ENCODE results near the gene LBX1. TPM values are rescaled to one million over a fixed set of nuclear protein-coding genes. Genes with fewer than 3 reads are reported as not detected.
"Not testable (repeated sequence)": the region's sequence is repeated elsewhere in the genome, so short reads cannot be mapped to it uniquely, and the experiment has no call there.

Gene LBX1
- total and polyA plus RNA-seq, 9 donors = 3.3 to 12.3 (median 9.1) TPM

GRCh38 chr10:101207026-101207425 lies 22.2 kb downstream of the LBX1 start:
- no peaks in the 10 kb centered on the region for H3K9me3 ChIP-seq (replicated peaks; ENCODE audit: control insufficient read depth, low read depth, low read length)
- no peak overlapping the region for H3K4me3 ChIP-seq (ENCODE audit: low read length)
- no peaks in the 10 kb centered on the region for H3K4me1 ChIP-seq (ENCODE audit: control insufficient read depth, insufficient read depth, low read length)
- no peaks in the 10 kb centered on the region for H3K36me3 ChIP-seq (ENCODE audit: control insufficient read depth, insufficient read depth, low read length)
- H3K27ac ChIP-seq (ENCODE audit: low read length) = no peak overlapping the region
- DNase-seq = no peak
- peaks cover 17% of the 10 kb centered on the region for H3K27me3 ChIP-seq (ENCODE audit: control insufficient read depth, insufficient read depth, low read length)
- 65% methylated on average over 2 of the region's 2 CpGs for WGBS (ENCODE audit: insufficient coverage)

GRCh38 chr10:101202667-101203066 lies 26.6 kb downstream of the LBX1 start:
- not testable (repeated sequence) for H3K9me3 ChIP-seq (replicated peaks; ENCODE audit: control insufficient read depth, low read depth, low read length); H3K27ac ChIP-seq (ENCODE audit: low read length); H3K4me3 ChIP-seq (ENCODE audit: low read length); H3K27me3 ChIP-seq (ENCODE audit: control insufficient read depth, insufficient read depth, low read length); H3K36me3 ChIP-seq (ENCODE audit: control insufficient read depth, insufficient read depth, low read length); H3K4me1 ChIP-seq (ENCODE audit: control insufficient read depth, insufficient read depth, low read length); DNase-seq
- WGBS (ENCODE audit: insufficient coverage) = 80% methylated on average over 3 of the region's 4 CpGs

GRCh38 chr10:101198326-101198977 lies 30.8 kb downstream of the LBX1 start:
- DNase-seq; H3K4me3 ChIP-seq (ENCODE audit: low read length); H3K4me1 ChIP-seq (ENCODE audit: control insufficient read depth, insufficient read depth, low read length); H3K36me3 ChIP-seq (ENCODE audit: control insufficient read depth, insufficient read depth, low read length); H3K9me3 ChIP-seq (replicated peaks; ENCODE audit: control insufficient read depth, low read depth, low read length); H3K27ac ChIP-seq (ENCODE audit: low read length): not testable (repeated sequence)
- H3K27me3 ChIP-seq (ENCODE audit: control insufficient read depth, insufficient read depth, low read length) = peaks cover 16% of the 10 kb centered on the region
- 83% methylated on average over 3 of the region's 8 CpGs for WGBS (ENCODE audit: insufficient coverage)

- Histone ChIP-seq H3K4me1 (ENCODE audit: control insufficient read depth, insufficient read depth, low read length) (no peaks in the 10 kb centered on the region), H3K27me3 (ENCODE audit: control insufficient read depth, insufficient read depth, low read length) (peaks cover 16% of the 10 kb centered on the region), H3K27ac (ENCODE audit: low read length) (no peak overlapping the region), H3K36me3 (ENCODE audit: control insufficient read depth, insufficient read depth, low read length) (no peaks in the 10 kb centered on the region), H3K9me3 (replicated peaks; ENCODE audit: control insufficient read depth, low read depth, low read length) (no peaks in the 10 kb centered on the region), H3K4me3 (ENCODE audit: low read length) (no peak overlapping the region)
- DNase-seq = no peak
- 71% methylated on average over 5 of the region's 5 CpGs for WGBS (ENCODE audit: insufficient coverage)
These were observed 33.3 kb downstream of the LBX1 start for GRCh38 chr10:101195921-101196320.

- no peaks in the 10 kb centered on the region for H3K9me3 ChIP-seq (replicated peaks; ENCODE audit: control insufficient read depth, low read depth, low read length)
- no peak for DNase-seq
- H3K27ac ChIP-seq (ENCODE audit: low read length) = no peak overlapping the region
- peaks cover 4% of the 10 kb centered on the region for H3K27me3 ChIP-seq (ENCODE audit: control insufficient read depth, insufficient read depth, low read length)
- H3K4me3 ChIP-seq (ENCODE audit: low read length) = no peak overlapping the region
- WGBS (ENCODE audit: insufficient coverage) = 32% methylated on average over 11 of the region's 12 CpGs
- H3K4me1 ChIP-seq (ENCODE audit: control insufficient read depth, insufficient read depth, low read length) = no peaks in the 10 kb centered on the region
- no peaks in the 10 kb centered on the region for H3K36me3 ChIP-seq (ENCODE audit: control insufficient read depth, insufficient read depth, low read length)
These were observed 39.5 kb downstream of the LBX1 start for GRCh38 chr10:101189461-101190401.

GRCh38 chr10:101188942-101189341 lies 40.3 kb downstream of the LBX1 start:
- Histone ChIP-seq H3K27me3 (ENCODE audit: control insufficient read depth, insufficient read depth, low read length) (peaks cover 4% of the 10 kb centered on the region), H3K9me3 (replicated peaks; ENCODE audit: control insufficient read depth, low read depth, low read length) (no peaks in the 10 kb centered on the region), H3K36me3 (ENCODE audit: control insufficient read depth, insufficient read depth, low read length) (no peaks in the 10 kb centered on the region), H3K4me3 (ENCODE audit: low read length) (no peak overlapping the region), H3K4me1 (ENCODE audit: control insufficient read depth, insufficient read depth, low read length) (no peaks in the 10 kb centered on the region), H3K27ac (ENCODE audit: low read length) (no peak overlapping the region)
- no peak for DNase-seq
- WGBS (ENCODE audit: insufficient coverage) = 70% methylated on average over 2 of the region's 4 CpGs

GRCh38 chr10:101183458-101184183 lies 45.6 kb downstream of the LBX1 start:
- no peaks in the 10 kb centered on the region for H3K36me3 ChIP-seq (ENCODE audit: control insufficient read depth, insufficient read depth, low read length)
- H3K4me1 ChIP-seq (ENCODE audit: control insufficient read depth, insufficient read depth, low read length) = no peaks in the 10 kb centered on the region
- peaks cover 4% of the 10 kb centered on the region for H3K27me3 ChIP-seq (ENCODE audit: control insufficient read depth, insufficient read depth, low read length)
- H3K27ac ChIP-seq (ENCODE audit: low read length) = no peak overlapping the region
- H3K4me3 ChIP-seq (ENCODE audit: low read length) = no peak overlapping the region
- DNase-seq = no peak
- 83% methylated on average over 3 of the region's 6 CpGs for WGBS (ENCODE audit: insufficient coverage)
- H3K9me3 ChIP-seq (replicated peaks; ENCODE audit: control insufficient read depth, low read depth, low read length) = no peaks in the 10 kb centered on the region

GRCh38 chr10:101182936-101183335 lies 46.3 kb downstream of the LBX1 start:
- no peaks in the 10 kb centered on the region for H3K9me3 ChIP-seq (replicated peaks; ENCODE audit: control insufficient read depth, low read depth, low read length)
- H3K36me3 ChIP-seq (ENCODE audit: control insufficient read depth, insufficient read depth, low read length) = no peaks in the 10 kb centered on the region
- peaks cover 4% of the 10 kb centered on the region for H3K27me3 ChIP-seq (ENCODE audit: control insufficient read depth, insufficient read depth, low read length)
- no peak for DNase-seq
- no peaks in the 10 kb centered on the region for H3K4me1 ChIP-seq (ENCODE audit: control insufficient read depth, insufficient read depth, low read length)
- no peak overlapping the region for H3K27ac ChIP-seq (ENCODE audit: low read length)
- no CpG with 5 or more reads among the region's 2 CpGs for WGBS (ENCODE audit: insufficient coverage)
- no peak overlapping the region for H3K4me3 ChIP-seq (ENCODE audit: low read length)

All from muscle of leg (tissue), 11 donors.